A673 (cell line): ENCODE data around the gene CHST2. TPM values are rescaled to one million over a fixed set of nuclear protein-coding genes. Genes with fewer than 3 reads are reported as not detected.

ENCODE experiments used
- BruUV-seq: library from RNA; stranded (reverse); fragments of 400-500 nt; replicated peaks from 2 replicates; lab custom pipeline; 2021; lab: Mats Ljungman, UMichigan
- CTCF ChIA-PET: fragments of 300-600 bp; sonication (Branson Sonifier 250); formaldehyde crosslinking; loops from one replicate; lab custom pipeline; 2022; ENCODE audit warnings: antibody characterized with exemption; lab: Charles Lee
- POLR2A ChIA-PET: fragments of 300-600 bp; sonication (Branson Sonifier 250); formaldehyde crosslinking; loops from one replicate; lab custom pipeline; 2022; ENCODE audit warnings: antibody characterized with exemption; ENCODE audit not compliant: low non-redundant PET; lab: Charles Lee
- DNase-seq: peaks from one replicate; pipeline ENCODE4 v3.0.0-alpha.2; 2015; ENCODE audit warnings: low spot score
- H3K27ac ChIP-seq: fragments of 200-600 bp; sonication (generic); 2 replicates; pipeline ENCODE4 v1.5.1; 2016; ENCODE audit warnings: mixed run types, low read depth, mild to moderate bottlenecking, mixed read lengths, antibody characterized with exemption, low read length; ENCODE audit not compliant: poor library complexity, severe bottlenecking
- H3K27me3 ChIP-seq: fragments of 200-600 bp; sonication (generic); replicated peaks from 2 replicates; pipeline ENCODE4 v1.6.1; 2017; ENCODE audit warnings: mixed run types, low read depth, mild to moderate bottlenecking, mixed read lengths, antibody characterized with exemption, low read length; ENCODE audit not compliant: insufficient read depth, poor library complexity
- H3K36me3 ChIP-seq: fragments of 200-600 bp; sonication (generic); 2 replicates; pipeline ENCODE4 v1.6.1; 2016; ENCODE audit warnings: mixed run types, mild to moderate bottlenecking, mixed read lengths, antibody characterized with exemption, low read length; ENCODE audit not compliant: insufficient read depth, poor library complexity, severe bottlenecking
- H3K4me1 ChIP-seq: fragments of 200-600 bp; sonication (generic); 2 replicates; pipeline ENCODE4 v1.6.1; 2017; ENCODE audit warnings: mixed run types, mild to moderate bottlenecking, mixed read lengths, antibody characterized with exemption, low read length; ENCODE audit not compliant: insufficient read depth, poor library complexity, severe bottlenecking
- H3K4me3 ChIP-seq: fragments of 200-600 bp; sonication (generic); 2 replicates; pipeline ENCODE4 v1.5.1; 2016; ENCODE audit warnings: low read depth, mixed run types, mild to moderate bottlenecking, mixed read lengths, low read length; ENCODE audit not compliant: poor library complexity, severe bottlenecking
- H3K9me3 ChIP-seq: fragments of 200-600 bp; sonication (generic); 2 replicates; pipeline ENCODE4 v1.6.1; 2016; ENCODE audit warnings: mixed run types, low read depth, mild to moderate bottlenecking, mixed read lengths, antibody characterized with exemption, low read length; ENCODE audit not compliant: poor library complexity, severe bottlenecking
- EZH2 ChIP-seq: fragments of 200-600 bp; sonication (generic); IDR thresholded peaks from 2 replicates; pipeline ENCODE4 v1.6.1; 2017; ENCODE audit warnings: borderline replicate concordance, low read depth, mild to moderate bottlenecking, mixed read lengths, antibody characterized with exemption, low read length; ENCODE audit not compliant: poor library complexity, severe bottlenecking
- intact Hi-C: fragments of 100-400 bp; cut with micrococcal nuclease; formaldehyde crosslinking; loops from one replicate; pipeline ENCODE4 v1.10.0; 2022; ENCODE audit not compliant: unreplicated experiment
- total RNA-seq: library from RNA; stranded (reverse); gene quantifications from 2 replicates; pipeline ENCODE4 v1.2.3, GENCODE V29; 2021
- TF ChIP-seq, protein P1 (sequence below): fragments of 300-800, 200-600 bp; sonication (generic); conservative IDR thresholded peaks from 2 replicates; pipeline ENCODE4 v1.5.1; 2017; ENCODE audit warnings: low read depth, mild to moderate bottlenecking, antibody characterized with exemption, low read length, moderate library complexity, mixed read lengths

CHST2 gene
- total RNA-seq, 1 experiment from 2014 or later = 0.64 TPM

DNA sequence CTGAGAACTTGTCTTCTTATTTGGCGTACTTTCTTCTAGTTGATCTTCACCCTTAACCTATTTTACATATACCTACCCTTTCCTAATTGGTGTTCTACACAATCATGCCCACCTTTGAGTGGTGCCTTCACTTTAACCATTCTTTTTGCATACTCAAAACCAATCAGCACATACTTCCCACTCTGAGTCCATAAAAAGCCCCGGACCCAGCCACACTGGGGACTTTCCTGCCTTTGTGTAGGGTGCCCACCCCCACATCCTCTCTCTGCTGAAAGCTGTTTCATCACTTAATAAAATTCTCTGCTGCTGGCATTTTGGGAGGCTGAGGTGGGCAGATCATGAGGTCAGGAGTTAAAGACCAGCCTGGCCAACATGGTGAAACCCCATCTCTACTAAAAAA is 15.9 kb upstream of the CHST2 start:
- TF ChIP-seq, protein P1, sequence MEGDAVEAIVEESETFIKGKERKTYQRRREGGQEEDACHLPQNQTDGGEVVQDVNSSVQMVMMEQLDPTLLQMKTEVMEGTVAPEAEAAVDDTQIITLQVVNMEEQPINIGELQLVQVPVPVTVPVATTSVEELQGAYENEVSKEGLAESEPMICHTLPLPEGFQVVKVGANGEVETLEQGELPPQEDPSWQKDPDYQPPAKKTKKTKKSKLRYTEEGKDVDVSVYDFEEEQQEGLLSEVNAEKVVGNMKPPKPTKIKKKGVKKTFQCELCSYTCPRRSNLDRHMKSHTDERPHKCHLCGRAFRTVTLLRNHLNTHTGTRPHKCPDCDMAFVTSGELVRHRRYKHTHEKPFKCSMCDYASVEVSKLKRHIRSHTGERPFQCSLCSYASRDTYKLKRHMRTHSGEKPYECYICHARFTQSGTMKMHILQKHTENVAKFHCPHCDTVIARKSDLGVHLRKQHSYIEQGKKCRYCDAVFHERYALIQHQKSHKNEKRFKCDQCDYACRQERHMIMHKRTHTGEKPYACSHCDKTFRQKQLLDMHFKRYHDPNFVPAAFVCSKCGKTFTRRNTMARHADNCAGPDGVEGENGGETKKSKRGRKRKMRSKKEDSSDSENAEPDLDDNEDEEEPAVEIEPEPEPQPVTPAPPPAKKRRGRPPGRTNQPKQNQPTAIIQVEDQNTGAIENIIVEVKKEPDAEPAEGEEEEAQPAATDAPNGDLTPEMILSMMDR = no peak
- no peak for TF ChIP-seq EZH2
- Histone ChIP-seq H3K36me3 (no peaks in the 10 kb centered on the region), H3K4me1 (no peaks in the 10 kb centered on the region), H3K27me3 (peaks cover 5% of the 10 kb centered on the region), H3K27ac (no peak overlapping the region), H3K9me3 (peaks cover 4% of the 10 kb centered on the region), H3K4me3 (no peak overlapping the region)
- intact Hi-C loops = no loop called here
- ChIA-PET CTCF (no interaction called here), POLR2A (no interaction called here)
- DNase-seq = no peak
- BruUV-seq = no TSS peak

DNA sequence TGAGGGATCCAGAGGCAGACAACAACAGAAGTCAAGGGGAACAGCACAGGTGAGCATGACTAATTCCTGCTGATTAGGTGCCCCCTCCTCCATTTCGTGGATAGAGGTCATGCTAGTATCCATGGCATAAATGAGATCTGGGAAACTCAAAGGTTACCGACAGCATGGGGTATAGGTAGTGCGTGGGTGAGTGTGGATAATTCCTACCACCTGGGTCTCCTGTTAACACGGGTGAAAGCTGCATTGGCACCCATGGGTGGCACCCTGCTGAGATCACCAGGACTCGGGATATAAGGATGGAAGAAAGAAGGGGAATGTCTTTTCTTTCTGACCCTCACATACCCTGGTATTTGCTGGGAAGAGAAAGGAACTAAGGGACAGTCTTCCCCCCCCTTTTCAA is 14.4 kb upstream of the CHST2 start:
- no peak for TF ChIP-seq EZH2
- TF ChIP-seq, protein P1 = no peak
- no peak overlapping the region for H3K27ac ChIP-seq

DNA sequence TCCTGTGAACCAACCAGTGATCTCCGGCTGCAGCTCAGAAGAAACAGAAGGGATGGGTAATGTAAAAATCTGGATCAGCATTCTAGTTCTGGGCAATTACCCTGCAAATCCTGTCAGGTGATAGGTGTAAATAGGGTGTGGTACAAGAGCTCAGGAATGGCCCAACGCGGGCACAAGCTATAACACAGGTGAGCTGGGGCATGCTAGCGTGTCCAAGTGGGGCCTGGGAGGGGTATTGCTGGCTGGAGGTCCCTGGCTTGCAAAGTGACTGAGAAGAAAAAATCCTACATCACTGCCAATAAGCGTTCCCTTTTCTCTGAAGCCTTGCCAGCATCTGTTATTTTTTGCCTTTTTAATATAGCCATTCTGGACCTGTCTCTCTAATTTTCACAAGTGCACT is 9.7 kb upstream of the CHST2 start:
- CTCF ChIA-PET = no interaction called here
- Histone ChIP-seq H3K9me3 (peaks cover 4% of the 10 kb centered on the region), H3K4me3 (no peak overlapping the region), H3K27ac (no peak overlapping the region), H3K27me3 (peaks cover 3% of the 10 kb centered on the region), H3K4me1 (no peaks in the 10 kb centered on the region), H3K36me3 (no peaks in the 10 kb centered on the region)
- intact Hi-C loops = no loop called here
- BruUV-seq = no TSS peak
- no peak for TF ChIP-seq EZH2
- TF ChIP-seq, protein P1 = no peak
- POLR2A ChIA-PET = no interaction called here
- no peak for DNase-seq

More for the DNA sequence above, 14.4 kb upstream of the CHST2 start:
- no TSS peak for BruUV-seq
- Histone ChIP-seq H3K27me3 (peaks cover 5% of the 10 kb centered on the region), H3K36me3 (no peaks in the 10 kb centered on the region), H3K9me3 (peaks cover 4% of the 10 kb centered on the region), H3K4me1 (no peaks in the 10 kb centered on the region), H3K4me3 (no peak overlapping the region)
- POLR2A ChIA-PET = no interaction called here
- no peak for DNase-seq
- CTCF ChIA-PET = no interaction called here
- intact Hi-C loops = no loop called here
